Measurements from ENCODE around the gene TACO1. TPM values are rescaled to one million over a fixed set of nuclear protein-coding genes. Genes with fewer than 3 reads are reported as not detected.

TACO1 gene
- total and polyA plus RNA-seq, 2 donors (not counting 1 experiment from before 2014, with no cell fraction given): 18.7 to 26.9 TPM

DNA sequence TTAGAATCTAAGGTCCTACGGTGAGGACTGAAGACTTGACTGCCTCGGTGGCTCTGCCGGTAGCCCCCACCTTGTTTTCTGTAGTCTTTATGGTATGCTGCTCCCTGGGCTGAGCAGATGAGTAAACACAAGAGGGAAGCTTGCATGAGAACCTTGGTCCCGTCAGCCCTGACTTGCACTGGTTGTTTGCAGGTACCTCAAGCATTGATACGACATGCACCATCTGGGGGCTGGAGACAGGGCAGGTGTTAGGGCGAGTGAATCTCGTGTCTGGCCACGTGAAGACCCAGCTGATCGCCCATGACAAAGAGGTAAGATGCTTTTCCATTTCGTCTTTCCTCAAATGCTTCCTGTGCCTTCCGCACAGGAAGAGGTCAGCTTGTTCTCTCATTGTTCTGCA, 21.1 kb upstream of the TACO1 start:
- H3K36me3 ChIP-seq (ENCODE audit: control insufficient read depth, insufficient read depth, low read length): peaks cover 10% of the 10 kb centered on the region
- no peak overlapping the region for H3K4me2 ChIP-seq (ENCODE audit: extremely low read depth, insufficient read depth, low read length)
- H2AFZ ChIP-seq (ENCODE audit: low read length): no peak overlapping the region
- H4K20me1 ChIP-seq (ENCODE audit: control insufficient read depth, extremely low read depth, insufficient read depth, low read length): no peaks in the 10 kb centered on the region
- TF ChIP-seq, protein P1, sequence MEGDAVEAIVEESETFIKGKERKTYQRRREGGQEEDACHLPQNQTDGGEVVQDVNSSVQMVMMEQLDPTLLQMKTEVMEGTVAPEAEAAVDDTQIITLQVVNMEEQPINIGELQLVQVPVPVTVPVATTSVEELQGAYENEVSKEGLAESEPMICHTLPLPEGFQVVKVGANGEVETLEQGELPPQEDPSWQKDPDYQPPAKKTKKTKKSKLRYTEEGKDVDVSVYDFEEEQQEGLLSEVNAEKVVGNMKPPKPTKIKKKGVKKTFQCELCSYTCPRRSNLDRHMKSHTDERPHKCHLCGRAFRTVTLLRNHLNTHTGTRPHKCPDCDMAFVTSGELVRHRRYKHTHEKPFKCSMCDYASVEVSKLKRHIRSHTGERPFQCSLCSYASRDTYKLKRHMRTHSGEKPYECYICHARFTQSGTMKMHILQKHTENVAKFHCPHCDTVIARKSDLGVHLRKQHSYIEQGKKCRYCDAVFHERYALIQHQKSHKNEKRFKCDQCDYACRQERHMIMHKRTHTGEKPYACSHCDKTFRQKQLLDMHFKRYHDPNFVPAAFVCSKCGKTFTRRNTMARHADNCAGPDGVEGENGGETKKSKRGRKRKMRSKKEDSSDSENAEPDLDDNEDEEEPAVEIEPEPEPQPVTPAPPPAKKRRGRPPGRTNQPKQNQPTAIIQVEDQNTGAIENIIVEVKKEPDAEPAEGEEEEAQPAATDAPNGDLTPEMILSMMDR (conservative IDR thresholded peaks at IDR 0.05 in 1 of 2, IDR thresholded peaks at IDR 0.05 in 1 of 2; ENCODE audit: low read depth in 1 of 2, low read length in 2 of 2): no peak
- TF ChIP-seq EZH2 (IDR thresholded peaks at IDR 0.05; ENCODE audit: low read length, missing control alignments): no peak
- peaks cover 18% of the 10 kb centered on the region for H3K79me2 ChIP-seq (ENCODE audit: control insufficient read depth, insufficient read depth, low read length)
- H3K27me3 ChIP-seq (ENCODE audit: control insufficient read depth, insufficient read depth, low read length): no peaks in the 10 kb centered on the region
- no peaks in the 10 kb centered on the region for H3K9me3 ChIP-seq (ENCODE audit: control insufficient read depth, insufficient read depth, low read depth, low read length)
- no peaks in the 10 kb centered on the region for H3K4me1 ChIP-seq (ENCODE audit: control insufficient read depth, extremely low read depth, insufficient read depth, low read length)
- no peak overlapping the region for H3K27ac ChIP-seq (ENCODE audit: insufficient read depth, low read length)
- DNase-seq (ENCODE audit: low read depth in 2 of 2): no peak
- H3K9ac ChIP-seq (ENCODE audit: insufficient read depth, low read length): no peak overlapping the region
- no peak overlapping the region for H3K4me3 ChIP-seq (replicated peaks in 1 of 4; ENCODE audit: control extremely low read depth in 1 of 4, insufficient read depth in 1 of 4, low read depth in 3 of 4, low read length in 4 of 4)

DNA sequence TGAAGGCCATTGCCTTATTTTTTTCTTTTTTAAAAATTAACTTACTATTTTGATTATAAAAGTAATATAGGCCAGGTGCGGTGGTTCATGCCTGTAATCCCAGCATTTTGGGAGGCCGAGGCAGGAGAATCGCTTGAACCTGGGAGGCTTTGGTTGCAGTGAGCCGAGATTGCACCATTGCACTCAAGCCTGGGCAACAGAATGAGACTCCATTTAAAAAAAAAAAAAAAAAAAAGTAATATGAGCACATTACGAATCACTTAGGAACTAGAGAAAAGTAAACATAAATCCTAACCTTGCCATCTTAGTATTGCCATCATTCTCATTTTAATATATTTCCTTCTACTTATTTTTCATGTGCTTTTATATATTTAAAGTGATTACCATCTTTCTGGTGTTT, 12.9 kb upstream of the TACO1 start:
- H3K9me3 ChIP-seq (ENCODE audit: control insufficient read depth, insufficient read depth, low read depth, low read length): no peaks in the 10 kb centered on the region
- no peak overlapping the region for H3K4me2 ChIP-seq (ENCODE audit: extremely low read depth, insufficient read depth, low read length)
- no peak for DNase-seq (ENCODE audit: low read depth in 2 of 2)
- no peak for TF ChIP-seq EZH2 (IDR thresholded peaks at IDR 0.05; ENCODE audit: low read length, missing control alignments)
- TF ChIP-seq, protein P1 (conservative IDR thresholded peaks at IDR 0.05 in 1 of 2, IDR thresholded peaks at IDR 0.05 in 1 of 2; ENCODE audit: low read depth in 1 of 2, low read length in 2 of 2): no peak
- no peaks in the 10 kb centered on the region for H3K27me3 ChIP-seq (ENCODE audit: control insufficient read depth, insufficient read depth, low read length)
- no peaks in the 10 kb centered on the region for H4K20me1 ChIP-seq (ENCODE audit: control insufficient read depth, extremely low read depth, insufficient read depth, low read length)
- no peak overlapping the region for H3K4me3 ChIP-seq (replicated peaks in 1 of 4; ENCODE audit: control extremely low read depth in 1 of 4, insufficient read depth in 1 of 4, low read depth in 3 of 4, low read length in 4 of 4)
- H3K9ac ChIP-seq (ENCODE audit: insufficient read depth, low read length): no peak overlapping the region
- no peaks in the 10 kb centered on the region for H3K79me2 ChIP-seq (ENCODE audit: control insufficient read depth, insufficient read depth, low read length)
- no peaks in the 10 kb centered on the region for H3K4me1 ChIP-seq (ENCODE audit: control insufficient read depth, extremely low read depth, insufficient read depth, low read length)
- H3K36me3 ChIP-seq (ENCODE audit: control insufficient read depth, insufficient read depth, low read length): peaks cover 22% of the 10 kb centered on the region
- H2AFZ ChIP-seq (ENCODE audit: low read length): no peak overlapping the region
- no peak overlapping the region for H3K27ac ChIP-seq (ENCODE audit: insufficient read depth, low read length)

DNA sequence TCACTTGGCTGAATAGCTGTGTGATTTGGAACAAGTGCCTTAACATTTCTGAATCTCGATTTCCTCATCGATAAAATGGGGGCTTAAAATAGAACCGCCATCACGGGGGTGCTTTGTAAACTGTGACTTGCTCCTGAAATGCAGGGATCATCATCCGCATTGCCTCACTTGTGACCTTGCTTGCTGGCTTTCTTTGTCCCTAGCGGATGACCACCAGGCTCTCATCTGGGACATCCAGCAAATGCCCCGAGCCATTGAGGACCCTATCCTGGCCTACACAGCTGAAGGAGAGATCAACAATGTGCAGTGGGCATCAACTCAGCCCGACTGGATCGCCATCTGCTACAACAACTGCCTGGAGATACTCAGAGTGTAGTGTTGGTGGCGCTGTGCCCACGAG, 11.9 kb upstream of the TACO1 start:
- TF ChIP-seq EZH2 (IDR thresholded peaks at IDR 0.05; ENCODE audit: low read length, missing control alignments): no peak
- TF ChIP-seq, protein P1 (conservative IDR thresholded peaks at IDR 0.05 in 1 of 2, IDR thresholded peaks at IDR 0.05 in 1 of 2; ENCODE audit: low read depth in 1 of 2, low read length in 2 of 2): no peak
- DNase-seq (ENCODE audit: low read depth in 2 of 2): no peak
- H3K36me3 ChIP-seq (ENCODE audit: control insufficient read depth, insufficient read depth, low read length): peaks cover 22% of the 10 kb centered on the region
- H3K9me3 ChIP-seq (ENCODE audit: control insufficient read depth, insufficient read depth, low read depth, low read length): no peaks in the 10 kb centered on the region
- H3K27ac ChIP-seq (ENCODE audit: insufficient read depth, low read length): no peak overlapping the region
- H2AFZ ChIP-seq (ENCODE audit: low read length): no peak overlapping the region
- H3K4me3 ChIP-seq (replicated peaks in 1 of 4; ENCODE audit: control extremely low read depth in 1 of 4, insufficient read depth in 1 of 4, low read depth in 3 of 4, low read length in 4 of 4): no peak overlapping the region
- no peaks in the 10 kb centered on the region for H3K4me1 ChIP-seq (ENCODE audit: control insufficient read depth, extremely low read depth, insufficient read depth, low read length)
- no peak overlapping the region for H3K9ac ChIP-seq (ENCODE audit: insufficient read depth, low read length)
- H4K20me1 ChIP-seq (ENCODE audit: control insufficient read depth, extremely low read depth, insufficient read depth, low read length): no peaks in the 10 kb centered on the region
- no peaks in the 10 kb centered on the region for H3K27me3 ChIP-seq (ENCODE audit: control insufficient read depth, insufficient read depth, low read length)
- no peaks in the 10 kb centered on the region for H3K79me2 ChIP-seq (ENCODE audit: control insufficient read depth, insufficient read depth, low read length)
- H3K4me2 ChIP-seq (ENCODE audit: extremely low read depth, insufficient read depth, low read length): no peak overlapping the region

All from fibroblast of lung (primary cell).